Upper lobe of left lung (tissue), 6 donors: ENCODE results near the gene TM4SF18. TPM values are rescaled to one million over a fixed set of nuclear protein-coding genes. Genes with fewer than 3 reads are reported as not detected.

Experiments used
- ATAC-seq, 2 donors: fragments of 200-7000 bp; cut with Tn5 transposase; one replicate each; pipeline ENCODE4 v1.9.1; 2022; ENCODE audit warnings: mild to moderate bottlenecking in 2 of 2, moderate library complexity in 2 of 2; ENCODE audit not compliant: low FRiP score in 2 of 2
- DNase-seq, 2 donors: peaks; one replicate each; pipeline ENCODE4 v3.0.0-alpha.2; 2019 to 2020
- H3K27ac ChIP-seq, 4 donors: fragments of 200-600 bp; sonication (generic); one replicate each; pipeline ENCODE4 v1.5.1; 2016 to 2019
- H3K27me3 ChIP-seq, 4 donors: fragments of 200-600 bp; sonication (generic); one replicate each; pipeline ENCODE4 v1.5.1; 2017 to 2019
- H3K36me3 ChIP-seq, 4 donors: fragments of 200-600 bp; sonication (generic); one replicate each; pipeline ENCODE4 v1.5.1; 2016 to 2019
- H3K4me1 ChIP-seq, 4 donors: fragments of 200-600 bp; sonication (generic); one replicate each; pipeline ENCODE4 v1.5.1; 2018 to 2019
- H3K4me3 ChIP-seq, 4 donors: fragments of 200-600 bp; sonication (generic); one replicate each; pipeline ENCODE4 v1.5.1; 2017 to 2019; ENCODE audit warnings: mild to moderate bottlenecking in 2 of 4, moderate library complexity in 1 of 4
- H3K9me3 ChIP-seq, 4 donors: fragments of 200-600 bp; sonication (generic); one replicate each; pipeline ENCODE4 v1.5.1; 2018 to 2019
- EP300 ChIP-seq, 4 donors: sonication (generic); formaldehyde crosslinking; IDR thresholded peaks; one replicate each; pipeline ENCODE4 v1.5.1; 2017; ENCODE audit warnings: antibody characterized with exemption in 4 of 4, control low read depth in 2 of 4
- POLR2A ChIP-seq, 4 donors: fragments of 450-650 bp; IDR thresholded peaks; one replicate each; pipeline ENCODE4 v1.5.1; 2016 to 2017; ENCODE audit warnings: antibody characterized with exemption in 4 of 4, mild to moderate bottlenecking in 2 of 4
- POLR2AphosphoS5 ChIP-seq, 2 donors: sonication (generic); formaldehyde crosslinking; IDR thresholded peaks; one replicate each; pipeline ENCODE4 v1.5.1; 2017; ENCODE audit warnings: antibody characterized with exemption in 2 of 2
- WGBS, 2 donors: methylation state at CpG; one replicate each; pipeline ENCODE4 v1.1.5; 2017 to 2018; 5-methylcytosine and 5-hydroxymethylcytosine counted together
- total RNA-seq, 6 donors: library from RNA; depleted of rRNA in 4 of 6; stranded (reverse); fragments of >200 nt in 4 of 6; gene quantifications; one replicate each; pipeline versions ENCODE4 v1.1.0 to v1.2.1, GENCODE V29; 2016 to 2021
- TF ChIP-seq, protein P1 (sequence below), 6 experiments: fragments of 450-650 bp in 4 of 6; fragments of 200-600 bp in 2 of 6; sonication (generic) in 2 of 6; IDR thresholded peaks; one replicate each; pipeline ENCODE4 v1.5.1; 2016 to 2019; ENCODE audit warnings: antibody characterized with exemption in 6 of 6
- donor health status: DM: no; HTN: no; CAD: no; lungs with moderate emphysema.
- donor health status: DM: no; HTN: yes; CAD: no; lungs with severe emphysema.

TM4SF18 gene
- total RNA-seq, 6 donors from 2014 or later, result 0.55 to 16.6 (median 2.5) TPM

- H3K27ac ChIP-seq, result peak overlapping the region in 2 of 4 donors; percentile 10 to 55
These were observed 59.2 kb downstream of the TM4SF18 start for GRCh38 chr3:149274220-149274619.

GRCh38 chr3:149273096-149273751 is 60.2 kb downstream of the TM4SF18 start:
- H3K27me3 ChIP-seq, result no peaks in the 10 kb centered on the region
- TF ChIP-seq POLR2AphosphoS5 (IDR thresholded peaks at IDR 0.05) (no peak), EP300 (IDR thresholded peaks at IDR 0.05) (no peak), POLR2A (IDR thresholded peaks at IDR 0.05) (no peak)
- TF ChIP-seq, protein P1, sequence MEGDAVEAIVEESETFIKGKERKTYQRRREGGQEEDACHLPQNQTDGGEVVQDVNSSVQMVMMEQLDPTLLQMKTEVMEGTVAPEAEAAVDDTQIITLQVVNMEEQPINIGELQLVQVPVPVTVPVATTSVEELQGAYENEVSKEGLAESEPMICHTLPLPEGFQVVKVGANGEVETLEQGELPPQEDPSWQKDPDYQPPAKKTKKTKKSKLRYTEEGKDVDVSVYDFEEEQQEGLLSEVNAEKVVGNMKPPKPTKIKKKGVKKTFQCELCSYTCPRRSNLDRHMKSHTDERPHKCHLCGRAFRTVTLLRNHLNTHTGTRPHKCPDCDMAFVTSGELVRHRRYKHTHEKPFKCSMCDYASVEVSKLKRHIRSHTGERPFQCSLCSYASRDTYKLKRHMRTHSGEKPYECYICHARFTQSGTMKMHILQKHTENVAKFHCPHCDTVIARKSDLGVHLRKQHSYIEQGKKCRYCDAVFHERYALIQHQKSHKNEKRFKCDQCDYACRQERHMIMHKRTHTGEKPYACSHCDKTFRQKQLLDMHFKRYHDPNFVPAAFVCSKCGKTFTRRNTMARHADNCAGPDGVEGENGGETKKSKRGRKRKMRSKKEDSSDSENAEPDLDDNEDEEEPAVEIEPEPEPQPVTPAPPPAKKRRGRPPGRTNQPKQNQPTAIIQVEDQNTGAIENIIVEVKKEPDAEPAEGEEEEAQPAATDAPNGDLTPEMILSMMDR (IDR thresholded peaks at IDR 0.05), result peak; percentile 78 to 96 (median 92)
- whole genome bisulfite sequencing, 2 donors, result 42 to 43% methylated on average over 4 of the region's 4 CpGs
- DNase-seq, result no peak
- no peak overlapping the region for H3K4me3 ChIP-seq
- peak; percentile 85 to 94 for ATAC-seq
- H3K36me3 ChIP-seq, result no peaks in the 10 kb centered on the region
- no peak overlapping the region for H3K27ac ChIP-seq
- H3K4me1 ChIP-seq, result peaks cover 10 to 22% (median 16%) of the 10 kb centered on the region in 4 donors
- no peaks in the 10 kb centered on the region for H3K9me3 ChIP-seq

More at GRCh38 chr3:149274220-149274619, 59.2 kb downstream of the TM4SF18 start:
- DNase-seq (no peak), ATAC-seq (no peak)
- no peaks in the 10 kb centered on the region for H3K27me3 ChIP-seq
- WGBS, 2 donors, result 70 to 72% methylated on average over 3 of the region's 3 CpGs
- H3K4me1 ChIP-seq, result peaks cover 10 to 30% (median 24%) of the 10 kb centered on the region in 4 donors
- H3K36me3 ChIP-seq, result no peaks in the 10 kb centered on the region
- H3K4me3 ChIP-seq, result no peak overlapping the region
- no peak for TF ChIP-seq POLR2A (IDR thresholded peaks at IDR 0.05)
- TF ChIP-seq, protein P1 (IDR thresholded peaks at IDR 0.05), result no peak
- TF ChIP-seq EP300 (IDR thresholded peaks at IDR 0.05), result no peak
- TF ChIP-seq POLR2AphosphoS5 (IDR thresholded peaks at IDR 0.05), result no peak
- H3K9me3 ChIP-seq, result no peaks in the 10 kb centered on the region

GRCh38 chr3:149271669-149272068 is 61.8 kb downstream of the TM4SF18 start:
- Histone ChIP-seq H3K4me3 (no peak overlapping the region), H3K27ac (no peak overlapping the region), H3K36me3 (no peaks in the 10 kb centered on the region), H3K4me1 (peaks cover under 1 to 14% (median 3%) of the 10 kb centered on the region in 4 donors), H3K27me3 (no peaks in the 10 kb centered on the region), H3K9me3 (no peaks in the 10 kb centered on the region)
- TF ChIP-seq POLR2A (IDR thresholded peaks at IDR 0.05) (no peak), POLR2AphosphoS5 (IDR thresholded peaks at IDR 0.05) (no peak), EP300 (IDR thresholded peaks at IDR 0.05) (no peak)
- DNase-seq, result no peak
- no peak for ATAC-seq
- WGBS, 2 donors, result 86 to 89% methylated on average over 6 of the region's 6 CpGs

DNA sequence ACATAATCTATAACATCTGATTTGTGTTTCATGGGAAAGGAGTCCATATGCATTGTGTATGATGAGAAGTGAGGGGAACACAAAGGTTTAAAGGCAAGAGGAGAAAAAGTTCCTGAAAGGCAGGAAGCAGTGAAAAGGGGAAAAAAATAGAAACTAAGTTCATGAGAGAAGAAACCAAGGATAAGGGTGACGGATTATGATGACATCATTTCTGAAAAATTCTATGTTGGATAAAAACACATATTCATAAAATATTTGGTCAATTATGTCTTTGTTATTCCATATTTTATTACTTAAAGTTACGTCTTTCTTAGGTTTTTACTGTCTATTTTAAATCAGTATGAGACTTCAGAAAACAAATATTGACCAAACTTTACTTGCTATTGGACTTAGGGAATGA is 63.3 kb downstream of the TM4SF18 start:
- WGBS, 2 donors, result 65 to 77% methylated on average over 2 of the region's 2 CpGs
- Histone ChIP-seq H3K4me1 (peaks cover 0 to 10% (median 2%) of the 10 kb centered on the region in 4 donors), H3K27ac (no peak overlapping the region), H3K9me3 (no peaks in the 10 kb centered on the region), H3K27me3 (no peaks in the 10 kb centered on the region), H3K36me3 (no peaks in the 10 kb centered on the region), H3K4me3 (no peak overlapping the region)
- TF ChIP-seq, protein P1 (IDR thresholded peaks at IDR 0.05), result no peak
- no peak for TF ChIP-seq POLR2A (IDR thresholded peaks at IDR 0.05)
- TF ChIP-seq POLR2AphosphoS5 (IDR thresholded peaks at IDR 0.05), result no peak
- no peak for TF ChIP-seq EP300 (IDR thresholded peaks at IDR 0.05)
- ATAC-seq (no peak), DNase-seq (no peak)

GRCh38 chr3:149269687-149270086 is 63.7 kb downstream of the TM4SF18 start:
- Histone ChIP-seq H3K4me3 (no peak overlapping the region), H3K27me3 (no peaks in the 10 kb centered on the region), H3K4me1 (peaks cover 0 to 8% (median 2%) of the 10 kb centered on the region in 4 donors), H3K27ac (no peak overlapping the region), H3K9me3 (no peaks in the 10 kb centered on the region), H3K36me3 (no peaks in the 10 kb centered on the region)
- whole genome bisulfite sequencing, 2 donors, result 93 to 96% methylated on average over 7 of the region's 7 CpGs
- TF ChIP-seq POLR2A (IDR thresholded peaks at IDR 0.05) (no peak), EP300 (IDR thresholded peaks at IDR 0.05) (no peak), POLR2AphosphoS5 (IDR thresholded peaks at IDR 0.05) (no peak)
- TF ChIP-seq, protein P1 (IDR thresholded peaks at IDR 0.05), result no peak
- no peak for ATAC-seq
- DNase-seq, result no peak

Other genes starting within 250 kb of the TM4SF18 start
- 10 to 100 TPM; 14.1 to 26.2 (median 19.0) TPM for gene HLTF, start 247.1 kb downstream of the TM4SF18 start, total RNA-seq
- 10 to 100 TPM; 13.4 to 29.8 (median 17.8) TPM for gene HPS3, start 204.0 kb downstream of the TM4SF18 start, total RNA-seq
- 10 to 100 TPM in 4 of 6 donors, 1 to 10 TPM in 2; 3.9 to 87.3 (median 18.9) TPM for gene CP, start 111.8 kb downstream of the TM4SF18 start, total RNA-seq
- gene TM4SF1, start 44.0 kb upstream of the TM4SF18 start, total RNA-seq, result 100 to 1,000 TPM in 4 of 6 donors, 10 to 100 TPM in 2; 40.9 to 337 (median 197) TPM
- gene TM4SF4, start 141.1 kb upstream of the TM4SF18 start, total RNA-seq, result 1 to 10 TPM in 4 of 6 donors, not detected in 2; 1.8 to 2.5 (median 2.2) TPM